KOPT-K1 (cell line): ENCODE data around the gene FAM120C.
A peak's percentile ranks its signal among the peaks of the same experiment; 100 is the strongest.

Experiments used
- H3K27ac ChIP-seq: fragments of 200-600 bp; sonication (generic); 2 replicates; pipeline ENCODE4 v1.5.1; 2016; ENCODE audit warnings: antibody characterized with exemption, mild to moderate bottlenecking, low read depth, low read length; ENCODE audit not compliant: poor library complexity, severe bottlenecking
- H3K36me3 ChIP-seq: fragments of 200-600 bp; sonication (generic); 2 replicates; pipeline ENCODE4 v1.5.1; 2017; ENCODE audit warnings: antibody characterized with exemption, mild to moderate bottlenecking, low read length, moderate library complexity; ENCODE audit not compliant: insufficient read depth
- H3K9me3 ChIP-seq: fragments of 200-600 bp; sonication (generic); 2 replicates; pipeline ENCODE4 v1.5.1; 2017; ENCODE audit warnings: antibody characterized with exemption, low read length, mild to moderate bottlenecking; ENCODE audit not compliant: insufficient read depth, poor library complexity, severe bottlenecking

Gene FAM120C

GRCh38 chrX:54182864-54183613 lies at the start of gene FAM120C:
Gene FAM120C (minus strand): TSS chrX:54183254. CDS start chrX:54183198, 56 bp downstream.
- Histone ChIP-seq H3K27ac (peak within 1 kb of the TSS; percentile 93), H3K9me3 (no peaks in the 10 kb centered on the region), H3K36me3 (peaks cover 35% of the 10 kb centered on the region)

GRCh38 chrX:54230435-54231148 lies 47.5 kb upstream of the FAM120C start:
- Histone ChIP-seq H3K9me3 (no peaks in the 10 kb centered on the region), H3K27ac (no peak overlapping the region), H3K36me3 (no peaks in the 10 kb centered on the region)

GRCh38 chrX:54223581-54223980 lies 40.5 kb upstream of the FAM120C start:
- Histone ChIP-seq H3K9me3 (no peaks in the 10 kb centered on the region), H3K27ac (no peak overlapping the region), H3K36me3 (no peaks in the 10 kb centered on the region)

- Histone ChIP-seq H3K27ac (no peak overlapping the region), H3K36me3 (no peaks in the 10 kb centered on the region), H3K9me3 (no peaks in the 10 kb centered on the region)
These were observed 30.5 kb upstream of the FAM120C start for GRCh38 chrX:54213603-54214002.

- H3K9me3 ChIP-seq, result no peaks in the 10 kb centered on the region
- no peaks in the 10 kb centered on the region for H3K36me3 ChIP-seq
- no peak overlapping the region for H3K27ac ChIP-seq
These were observed 25.5 kb upstream of the FAM120C start for GRCh38 chrX:54208531-54208930.

GRCh38 chrX:54198262-54198661 lies 15.2 kb upstream of the FAM120C start:
- Histone ChIP-seq H3K9me3 (no peaks in the 10 kb centered on the region), H3K36me3 (no peaks in the 10 kb centered on the region), H3K27ac (no peak overlapping the region)

GRCh38 chrX:54194982-54195588 lies 12.0 kb upstream of the FAM120C start:
- Histone ChIP-seq H3K36me3 (no peaks in the 10 kb centered on the region), H3K27ac (no peak overlapping the region), H3K9me3 (no peaks in the 10 kb centered on the region)

- no peaks in the 10 kb centered on the region for H3K36me3 ChIP-seq
- H3K27ac ChIP-seq, result no peak overlapping the region
- no peaks in the 10 kb centered on the region for H3K9me3 ChIP-seq
These were observed 10.2 kb upstream of the FAM120C start for GRCh38 chrX:54193085-54193821.

- no peak overlapping the region for H3K27ac ChIP-seq
- no peaks in the 10 kb centered on the region for H3K9me3 ChIP-seq
- H3K36me3 ChIP-seq, result peaks cover 20% of the 10 kb centered on the region
These were observed 1.4 kb upstream of the FAM120C start for GRCh38 chrX:54184474-54184873.

- peaks cover 42% of the 10 kb centered on the region for H3K36me3 ChIP-seq
- H3K27ac ChIP-seq, result peak overlapping the region; percentile 93
- H3K9me3 ChIP-seq, result no peaks in the 10 kb centered on the region
These were observed 725 bp downstream of the FAM120C start for GRCh38 chrX:54182194-54182863.

GRCh38 chrX:54181202-54181953 lies 1.7 kb downstream of the FAM120C start:
- no peaks in the 10 kb centered on the region for H3K9me3 ChIP-seq
- H3K36me3 ChIP-seq, result peaks cover 51% of the 10 kb centered on the region
- H3K27ac ChIP-seq, result peak overlapping the region; percentile 93

GRCh38 chrX:54180403-54180802 lies 2.7 kb downstream of the FAM120C start:
- Histone ChIP-seq H3K9me3 (no peaks in the 10 kb centered on the region), H3K27ac (no peak overlapping the region), H3K36me3 (peaks cover 59% of the 10 kb centered on the region)

GRCh38 chrX:54178100-54178940 lies 4.7 kb downstream of the FAM120C start:
- no peaks in the 10 kb centered on the region for H3K9me3 ChIP-seq
- H3K27ac ChIP-seq, result no peak overlapping the region

More at GRCh38 chrX:54178100-54178940, 4.7 kb downstream of the FAM120C start:
- peaks cover 80% of the 10 kb centered on the region for H3K36me3 ChIP-seq
